ENCODE data around the gene TRMT2A.

The TRMT2A gene

GRCh38 chr22:20090730-20091240, 26.2 kb downstream of the TRMT2A start:
- Mint-ChIP-seq H3K9me3 (no peaks in the 10 kb centered on the region), H3K27ac (peak overlapping the region; percentile 85 to 93), H3K27me3 (no peaks in the 10 kb centered on the region), H3K4me1 (ENCODE audit: low read depth in 2 of 2) (peaks cover 58 to 70% of the 10 kb centered on the region in 2 donors), H3K4me3 (peak overlapping the region; percentile 55 to 81), H3K36me3 (ENCODE audit: insufficient read depth) (peaks cover 60% of the 10 kb centered on the region)
- DNase-seq (no peak), ATAC-seq (replicated peaks) (no peak)

GRCh38 chr22:20089977-20090729, 26.9 kb downstream of the TRMT2A start:
- peak overlapping the region; percentile 85 to 93 for H3K27ac Mint-ChIP-seq
- H3K27me3 Mint-ChIP-seq, result no peaks in the 10 kb centered on the region
- H3K4me3 Mint-ChIP-seq, result peak overlapping the region; percentile 55 to 81
- peaks cover 61% of the 10 kb centered on the region for H3K36me3 Mint-ChIP-seq (ENCODE audit: insufficient read depth)
- no peaks in the 10 kb centered on the region for H3K9me3 Mint-ChIP-seq
- H3K4me1 Mint-ChIP-seq (ENCODE audit: low read depth in 2 of 2), result peaks cover 62 to 73% of the 10 kb centered on the region in 2 donors
- ATAC-seq (replicated peaks) (peak; percentile 12), DNase-seq (no peak)

GRCh38 chr22:20089226-20089976, 27.6 kb downstream of the TRMT2A start:
- H3K27ac Mint-ChIP-seq, result peak overlapping the region; percentile 74 to 79
- DNase-seq (no peak), ATAC-seq (replicated peaks) (no peak)
- no peaks in the 10 kb centered on the region for H3K9me3 Mint-ChIP-seq
- H3K27me3 Mint-ChIP-seq, result no peaks in the 10 kb centered on the region
- H3K36me3 Mint-ChIP-seq (ENCODE audit: insufficient read depth), result peaks cover 57% of the 10 kb centered on the region
- H3K4me3 Mint-ChIP-seq, result peak overlapping the region in 1 of 2 donors; percentile 83
- H3K4me1 Mint-ChIP-seq (ENCODE audit: low read depth in 2 of 2), result peaks cover 69 to 77% of the 10 kb centered on the region in 2 donors

- Mint-ChIP-seq H3K36me3 (ENCODE audit: insufficient read depth) (peaks cover 52% of the 10 kb centered on the region), H3K9me3 (no peaks in the 10 kb centered on the region), H3K4me3 (peak overlapping the region; percentile 78 to 83), H3K27me3 (no peaks in the 10 kb centered on the region), H3K27ac (peak overlapping the region; percentile 79 to 93), H3K4me1 (ENCODE audit: low read depth in 2 of 2) (peaks cover 78 to 80% of the 10 kb centered on the region in 2 donors)
- DNase-seq (no peak), ATAC-seq (replicated peaks) (no peak)
Measured at GRCh38 chr22:20088263-20088648, 28.8 kb downstream of the TRMT2A start.

GRCh38 chr22:20087319-20088262, 29.4 kb downstream of the TRMT2A start:
- peak in 2 of 3 experiments; percentile 43 to 49 for DNase-seq
- H3K4me1 Mint-ChIP-seq (ENCODE audit: low read depth in 2 of 2), result peaks cover 83 to 84% of the 10 kb centered on the region in 2 donors
- peak; percentile 78 for ATAC-seq (replicated peaks)

GRCh38 chr22:20086763-20087162, 30.3 kb downstream of the TRMT2A start:
- peak overlapping the region; percentile 34 to 83 for H3K4me3 Mint-ChIP-seq

More at GRCh38 chr22:20087319-20088262, 29.4 kb downstream of the TRMT2A start:
- Mint-ChIP-seq H3K27ac (peak overlapping the region; percentile 79 to 93), H3K4me3 (peak overlapping the region; percentile 78 to 83), H3K36me3 (ENCODE audit: insufficient read depth) (peaks cover 46% of the 10 kb centered on the region), H3K9me3 (no peaks in the 10 kb centered on the region), H3K27me3 (no peaks in the 10 kb centered on the region)

GRCh38 chr22:20086101-20086599, 30.9 kb downstream of the TRMT2A start:
- Mint-ChIP-seq H3K4me1 (ENCODE audit: low read depth in 2 of 2) (peaks cover 79 to 80% of the 10 kb centered on the region in 2 donors), H3K4me3 (peak overlapping the region; percentile 29 to 51), H3K36me3 (ENCODE audit: insufficient read depth) (peaks cover 46% of the 10 kb centered on the region), H3K27ac (peak overlapping the region in 1 of 2 donors; percentile 79), H3K27me3 (no peaks in the 10 kb centered on the region), H3K9me3 (no peaks in the 10 kb centered on the region)
- DNase-seq (no peak), ATAC-seq (replicated peaks) (no peak)

More at GRCh38 chr22:20086763-20087162, 30.3 kb downstream of the TRMT2A start:
- no peaks in the 10 kb centered on the region for H3K27me3 Mint-ChIP-seq
- ATAC-seq (replicated peaks) (no peak), DNase-seq (no peak)
- H3K9me3 Mint-ChIP-seq, result no peaks in the 10 kb centered on the region
- peaks cover 46% of the 10 kb centered on the region for H3K36me3 Mint-ChIP-seq (ENCODE audit: insufficient read depth)
- peaks cover 79 to 80% of the 10 kb centered on the region in 2 donors for H3K4me1 Mint-ChIP-seq (ENCODE audit: low read depth in 2 of 2)
- H3K27ac Mint-ChIP-seq, result peak overlapping the region in 1 of 2 donors; percentile 79

GRCh38 chr22:20085651-20086050, 31.4 kb downstream of the TRMT2A start:
- peaks cover 46% of the 10 kb centered on the region for H3K36me3 Mint-ChIP-seq (ENCODE audit: insufficient read depth)

GRCh38 chr22:20084547-20085413, 32.2 kb downstream of the TRMT2A start:
- peaks cover 72 to 74% of the 10 kb centered on the region in 2 donors for H3K4me1 Mint-ChIP-seq (ENCODE audit: low read depth in 2 of 2)
- DNase-seq (no peak), ATAC-seq (replicated peaks) (no peak)
- H3K36me3 Mint-ChIP-seq (ENCODE audit: insufficient read depth), result peaks cover 40% of the 10 kb centered on the region
- H3K9me3 Mint-ChIP-seq, result no peaks in the 10 kb centered on the region
- peak overlapping the region in 1 of 2 donors; percentile 50 for H3K27ac Mint-ChIP-seq
- no peaks in the 10 kb centered on the region for H3K27me3 Mint-ChIP-seq
- H3K4me3 Mint-ChIP-seq, result no peak overlapping the region

More at GRCh38 chr22:20085651-20086050, 31.4 kb downstream of the TRMT2A start:
- DNase-seq (no peak), ATAC-seq (replicated peaks) (no peak)
- no peaks in the 10 kb centered on the region for H3K9me3 Mint-ChIP-seq
- peak overlapping the region in 1 of 2 donors; percentile 51 for H3K4me3 Mint-ChIP-seq
- peaks cover 79 to 81% of the 10 kb centered on the region in 2 donors for H3K4me1 Mint-ChIP-seq (ENCODE audit: low read depth in 2 of 2)
- peak overlapping the region in 1 of 2 donors; percentile 50 for H3K27ac Mint-ChIP-seq
- no peaks in the 10 kb centered on the region for H3K27me3 Mint-ChIP-seq

- ATAC-seq (replicated peaks) (no peak), DNase-seq (no peak)
- H3K36me3 Mint-ChIP-seq (ENCODE audit: insufficient read depth), result peaks cover 40% of the 10 kb centered on the region
- peak overlapping the region in 1 of 2 donors; percentile 83 for H3K27ac Mint-ChIP-seq
- no peaks in the 10 kb centered on the region for H3K27me3 Mint-ChIP-seq
- H3K4me3 Mint-ChIP-seq, result peak overlapping the region; percentile 43 to 63
- no peaks in the 10 kb centered on the region for H3K9me3 Mint-ChIP-seq
- H3K4me1 Mint-ChIP-seq (ENCODE audit: low read depth in 2 of 2), result peaks cover 68 to 71% of the 10 kb centered on the region in 2 donors
Measured at GRCh38 chr22:20083891-20084546, 33.0 kb downstream of the TRMT2A start.

GRCh38 chr22:20083157-20083890, 33.7 kb downstream of the TRMT2A start:
- Mint-ChIP-seq H3K4me1 (ENCODE audit: low read depth in 2 of 2) (peaks cover 63 to 64% of the 10 kb centered on the region in 2 donors), H3K27me3 (no peaks in the 10 kb centered on the region), H3K9me3 (no peaks in the 10 kb centered on the region), H3K27ac (peak overlapping the region in 1 of 2 donors; percentile 83), H3K4me3 (peak overlapping the region; percentile 56 to 63), H3K36me3 (ENCODE audit: insufficient read depth) (peaks cover 40% of the 10 kb centered on the region)
- no peak for ATAC-seq (replicated peaks)
- DNase-seq, result no peak
